Measurements from ENCODE around the gene SYT7.
"Not testable (repeated sequence)": the region's sequence is repeated elsewhere in the genome, so short reads cannot be mapped to it uniquely, and the experiment has no call there.

SYT7 gene, protein sequence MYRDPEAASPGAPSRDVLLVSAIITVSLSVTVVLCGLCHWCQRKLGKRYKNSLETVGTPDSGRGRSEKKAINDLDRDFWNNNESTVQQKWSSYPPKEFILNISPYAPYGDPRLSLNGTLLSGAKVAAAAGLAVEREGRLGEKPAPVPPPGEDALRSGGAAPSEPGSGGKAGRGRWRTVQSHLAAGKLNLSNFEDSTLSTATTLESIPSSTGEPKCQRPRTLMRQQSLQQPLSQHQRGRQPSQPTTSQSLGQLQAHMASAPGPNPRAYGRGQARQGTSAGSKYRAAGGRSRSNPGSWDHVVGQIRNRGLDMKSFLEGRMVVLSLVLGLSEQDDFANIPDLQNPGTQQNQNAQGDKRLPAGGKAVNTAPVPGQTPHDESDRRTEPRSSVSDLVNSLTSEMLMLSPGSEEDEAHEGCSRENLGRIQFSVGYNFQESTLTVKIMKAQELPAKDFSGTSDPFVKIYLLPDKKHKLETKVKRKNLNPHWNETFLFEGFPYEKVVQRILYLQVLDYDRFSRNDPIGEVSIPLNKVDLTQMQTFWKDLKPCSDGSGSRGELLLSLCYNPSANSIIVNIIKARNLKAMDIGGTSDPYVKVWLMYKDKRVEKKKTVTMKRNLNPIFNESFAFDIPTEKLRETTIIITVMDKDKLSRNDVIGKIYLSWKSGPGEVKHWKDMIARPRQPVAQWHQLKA

DNA sequence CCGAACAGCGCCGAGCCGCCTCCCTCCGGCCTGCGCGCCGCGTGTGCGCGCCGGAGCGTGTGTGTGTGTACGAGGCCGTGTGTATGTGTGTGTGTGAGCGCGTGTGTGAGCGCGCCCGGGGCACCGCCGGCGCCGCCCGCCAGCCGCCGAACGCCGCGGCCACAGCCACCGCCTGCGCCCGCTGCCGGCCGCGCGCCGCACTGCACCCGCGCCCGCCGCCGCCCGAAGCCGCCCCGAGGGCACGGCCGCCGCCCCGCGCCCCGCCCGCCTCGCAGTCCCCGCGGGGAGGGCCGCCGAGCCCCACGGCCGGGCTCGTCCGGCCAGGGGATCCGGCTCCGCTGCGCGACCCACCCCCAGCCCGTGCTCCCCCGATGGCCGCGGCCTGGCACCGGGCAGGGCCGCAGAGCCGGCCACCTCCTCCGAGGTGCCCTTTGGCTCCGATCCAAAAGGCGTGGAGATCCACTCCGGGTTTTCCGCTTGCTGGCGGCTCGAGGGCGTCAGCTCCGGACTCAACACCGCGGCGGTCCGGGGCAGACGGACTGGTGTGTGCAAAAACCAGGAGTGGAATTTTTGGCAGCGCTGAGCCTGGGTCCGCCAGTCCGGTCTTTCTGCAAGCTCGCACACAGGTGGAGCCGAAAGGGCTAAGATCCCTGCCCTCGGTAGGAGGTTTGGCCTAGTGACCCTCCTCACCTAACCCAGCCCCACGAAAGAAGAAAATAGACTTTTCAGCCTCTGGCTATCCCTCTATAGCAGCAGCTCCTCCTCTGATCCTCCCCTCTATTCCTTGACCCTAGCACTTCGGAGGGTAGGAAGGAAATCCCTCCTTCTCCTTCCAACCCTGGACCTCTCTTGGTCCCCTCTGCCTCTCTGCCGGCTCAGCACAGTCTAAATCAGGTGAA, at the start of gene SYT7:
Gene SYT7, minus strand, starts transcription at position 47 of the 899 bp plus-strand sequence. CDS start 256 bp downstream, outside the sequence.
- DNase-seq = peak; percentile 75

DNA sequence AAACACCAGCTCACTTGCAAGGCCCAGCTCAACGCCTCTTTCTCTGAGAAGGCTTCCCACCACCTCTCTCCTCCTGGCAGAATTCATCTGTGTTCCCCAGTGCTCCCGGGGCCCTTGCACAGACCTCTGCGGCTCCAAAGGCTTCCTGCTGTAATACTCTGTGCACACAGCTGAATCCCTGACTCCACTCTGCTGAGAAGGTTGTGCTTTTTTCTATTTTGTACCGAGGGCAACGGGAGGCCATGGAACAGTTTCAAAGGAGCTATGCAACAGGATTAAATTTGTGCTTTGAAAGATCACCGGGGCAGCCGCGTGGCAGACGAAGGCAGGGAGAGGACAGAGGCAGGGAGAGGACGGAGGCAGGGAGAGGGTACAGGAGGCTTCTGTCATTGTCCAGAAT, 49.2 kb upstream of the SYT7 start:
- DNase-seq = no peak

DNA sequence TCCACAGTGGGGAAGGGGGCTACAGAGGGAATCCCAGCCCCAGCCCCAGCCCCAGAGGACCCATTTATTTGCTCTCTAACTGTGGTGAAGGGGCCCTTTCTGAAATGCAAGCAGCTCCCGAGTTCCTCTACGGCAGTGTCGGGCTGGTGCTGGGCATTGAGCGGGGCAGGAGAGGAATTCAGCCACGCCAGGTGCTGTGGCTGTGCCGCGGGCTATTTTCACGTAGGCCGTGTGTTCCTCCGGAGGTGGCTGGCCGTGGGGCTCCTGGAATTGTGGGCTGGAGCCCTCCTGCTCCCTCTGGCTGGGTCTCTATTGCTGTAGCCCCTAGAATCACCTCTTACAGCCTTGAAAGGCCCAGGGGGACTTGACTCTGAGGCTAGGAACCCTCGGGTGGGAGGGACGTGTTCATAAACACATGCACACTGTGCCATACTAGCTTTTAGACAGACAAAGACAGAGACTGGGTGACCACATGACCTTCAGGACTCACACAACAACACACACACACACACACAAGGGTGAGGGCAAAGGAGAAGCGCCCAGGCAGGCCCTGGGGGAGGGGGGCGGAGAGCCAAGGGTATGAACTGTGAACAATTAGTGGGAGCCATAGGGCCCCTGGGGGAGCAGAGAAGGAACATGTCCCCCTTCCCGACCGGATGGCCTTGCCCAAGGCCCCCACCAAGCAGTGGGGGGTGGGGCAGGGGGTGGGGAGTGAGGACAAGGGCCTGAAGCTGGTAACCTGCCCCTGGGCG, 48.4 kb upstream of the SYT7 start:
- no peak for DNase-seq

DNA sequence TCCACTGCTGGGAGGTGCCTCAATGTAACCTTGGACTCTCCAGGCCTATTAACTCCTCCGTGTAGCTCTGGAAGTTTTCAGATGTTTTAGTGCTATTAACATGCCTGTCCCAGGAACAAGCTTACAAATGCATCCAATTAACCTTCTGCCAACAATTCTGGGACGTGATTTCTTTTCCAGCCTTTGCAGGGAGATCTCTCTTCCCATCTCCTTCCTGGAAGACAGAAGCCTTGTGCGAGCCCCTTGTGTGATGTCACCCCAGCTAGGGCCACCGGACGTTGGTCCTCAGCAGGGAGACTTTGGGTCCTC, 47.7 kb upstream of the SYT7 start:
- no peak for DNase-seq

DNA sequence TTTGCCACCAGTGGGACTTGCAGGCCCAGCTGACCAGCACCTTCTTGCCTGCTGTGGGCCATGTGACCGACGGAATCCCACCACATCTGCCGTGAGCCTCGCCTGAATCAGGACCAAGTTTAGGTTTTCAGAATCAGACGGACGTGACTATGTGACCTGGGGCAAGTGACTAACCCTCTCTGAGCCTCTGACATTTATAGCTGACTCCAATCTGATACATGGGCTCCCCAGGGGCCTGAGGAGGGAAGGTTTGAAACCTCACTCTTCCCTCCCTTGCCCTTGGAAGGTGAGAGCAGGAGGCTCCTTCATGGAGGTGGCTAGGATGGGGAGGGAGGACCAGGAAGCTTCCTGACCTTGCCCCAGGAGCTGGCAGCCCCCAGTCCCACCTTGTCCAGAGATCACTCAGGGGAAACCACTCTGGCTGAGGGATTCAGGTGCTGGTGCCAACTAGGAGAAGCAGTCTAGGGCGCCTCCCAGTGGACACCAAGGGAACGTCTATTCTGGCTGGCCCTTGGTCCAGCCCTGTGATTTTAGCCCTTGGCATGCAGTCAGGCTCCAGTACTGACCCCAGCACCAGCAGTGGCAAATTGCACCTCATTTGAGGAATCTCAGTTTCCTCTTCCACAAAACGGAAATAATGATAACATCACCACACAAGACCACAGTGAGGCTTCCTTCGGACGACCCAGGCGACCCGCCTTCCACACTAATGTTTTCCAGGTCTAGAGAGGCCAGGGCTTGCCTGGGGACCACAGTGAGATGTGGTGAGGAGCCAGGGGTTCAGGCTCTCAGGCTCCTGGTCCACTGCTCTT, 47.2 kb upstream of the SYT7 start:
- DNase-seq = no peak

DNA sequence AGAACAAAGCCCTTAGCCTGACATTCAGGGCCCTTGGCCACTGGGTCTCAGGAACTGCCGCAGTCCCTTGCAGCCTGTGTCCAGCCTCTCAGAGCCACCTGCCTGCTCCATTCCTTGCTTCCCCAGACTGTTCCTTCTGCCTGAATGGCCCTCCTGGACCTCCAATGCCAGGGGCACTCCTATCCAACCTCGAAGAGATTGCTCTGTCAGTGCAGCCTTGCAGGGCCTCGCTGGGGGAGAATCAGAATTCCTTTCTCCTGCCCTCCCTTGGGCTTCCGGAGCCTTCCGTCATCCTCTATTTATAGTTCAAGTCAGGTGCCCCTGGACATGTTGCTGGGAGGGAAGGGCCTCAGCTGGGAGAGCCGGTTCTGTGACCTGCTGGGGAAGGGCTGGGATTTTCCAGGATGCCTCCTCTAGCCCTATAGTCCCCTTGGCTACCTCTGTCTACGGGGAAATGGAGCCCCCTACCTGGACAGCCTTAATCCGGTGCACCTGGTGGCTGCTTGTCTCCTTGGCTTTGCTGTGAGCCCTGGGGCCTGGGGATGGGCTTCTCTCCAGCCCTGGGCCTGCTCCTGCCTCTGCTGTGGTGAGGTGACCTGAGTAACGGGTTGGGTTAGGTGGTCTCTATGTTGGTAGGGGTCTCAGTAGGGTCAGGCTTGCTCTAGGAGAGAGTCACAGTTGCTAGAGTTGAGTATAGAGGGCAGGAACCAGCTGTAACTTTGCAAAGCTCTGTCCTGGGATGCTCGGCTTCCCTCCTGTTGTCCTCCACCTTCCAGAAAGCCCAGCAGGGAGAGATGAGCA, 45.9 kb upstream of the SYT7 start:
- no peak for DNase-seq

DNA sequence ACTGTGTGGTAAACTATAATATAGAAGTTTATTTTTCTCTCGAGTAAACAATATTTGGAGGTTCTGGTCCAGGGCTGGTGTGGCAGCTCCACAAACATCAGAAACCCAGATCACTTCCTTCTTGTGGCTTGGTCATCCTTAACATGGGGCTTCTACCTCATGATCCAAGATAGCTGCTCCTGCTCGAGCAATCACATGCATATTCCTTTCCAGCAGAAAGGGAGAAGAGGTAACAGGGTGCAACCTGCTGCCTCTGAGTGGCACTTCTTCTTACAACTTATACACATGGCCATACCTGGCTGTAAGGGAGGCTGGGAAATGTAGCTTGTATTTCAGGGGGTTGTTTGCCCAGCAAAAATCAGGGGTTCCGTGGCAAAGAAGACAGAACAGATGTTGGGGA, 44.6 kb upstream of the SYT7 start:
- no peak for DNase-seq

DNA sequence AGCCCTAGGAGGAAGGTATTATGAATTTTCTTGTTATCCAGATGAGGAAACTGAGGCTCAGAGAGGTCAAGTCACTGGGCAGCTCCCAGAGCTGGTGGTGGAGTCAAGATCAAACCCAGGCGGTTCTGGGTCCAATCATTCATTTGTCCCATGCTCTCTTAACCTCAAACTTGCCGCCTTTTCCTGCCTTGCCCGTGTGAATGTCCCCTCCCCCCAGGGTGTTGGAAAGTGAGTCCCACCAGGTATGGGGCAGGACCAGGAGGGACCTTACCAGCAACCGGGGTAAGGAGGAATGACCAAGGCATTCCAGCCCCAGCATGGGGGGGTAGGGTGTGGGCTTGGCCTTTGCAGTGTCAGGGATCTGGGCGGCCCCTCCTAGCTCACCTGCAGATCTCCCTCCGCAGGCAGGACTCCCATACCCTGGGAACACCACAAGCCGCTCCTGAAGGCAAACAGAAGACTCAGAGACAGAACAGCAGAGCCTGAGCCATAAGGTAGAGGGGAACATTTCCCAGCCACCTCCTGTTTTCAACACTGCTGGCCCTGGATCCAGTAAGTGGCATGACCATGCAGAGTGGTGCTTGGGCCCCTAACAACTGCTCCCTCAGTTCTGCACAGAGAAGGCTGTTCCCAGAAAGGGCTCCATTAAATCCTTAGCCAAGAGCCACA, 41.2 kb upstream of the SYT7 start:
- DNase-seq = no peak

DNA sequence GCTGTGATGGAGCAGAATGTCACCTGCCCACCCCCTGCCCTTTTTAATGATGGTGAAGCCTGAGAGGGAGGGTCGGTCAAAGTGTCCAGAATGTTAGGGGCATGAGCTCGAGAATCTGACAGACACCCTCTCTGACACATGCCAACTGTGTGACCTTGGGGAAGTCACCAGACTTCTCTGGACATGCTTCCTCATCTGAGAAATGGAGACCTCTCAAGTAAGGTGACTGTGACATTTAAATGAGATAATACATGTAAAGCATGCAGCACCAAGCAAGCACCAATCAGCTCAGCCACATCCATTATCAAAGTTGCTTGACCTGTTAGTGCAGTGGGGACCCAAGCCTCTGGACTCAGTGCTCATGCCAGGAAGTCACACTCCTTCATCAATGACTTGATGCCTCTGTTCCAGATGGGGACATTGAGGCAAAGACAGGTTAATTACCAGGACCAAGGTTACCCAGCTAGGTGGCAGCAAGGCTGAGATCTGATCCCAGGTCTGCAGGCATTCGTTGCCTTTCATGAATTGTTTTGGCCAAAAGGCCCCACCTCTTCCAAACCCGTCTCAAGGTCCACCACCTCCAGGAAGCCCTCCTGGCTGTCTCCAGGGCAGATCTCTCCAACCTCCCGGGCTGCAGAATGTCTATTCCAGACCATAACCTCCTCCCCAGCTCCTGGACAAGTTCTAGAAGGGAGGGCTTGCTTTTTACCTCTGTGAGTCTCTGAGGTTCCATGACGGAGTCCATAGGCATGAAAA, 38.8 kb upstream of the SYT7 start:
- no peak for DNase-seq

DNA sequence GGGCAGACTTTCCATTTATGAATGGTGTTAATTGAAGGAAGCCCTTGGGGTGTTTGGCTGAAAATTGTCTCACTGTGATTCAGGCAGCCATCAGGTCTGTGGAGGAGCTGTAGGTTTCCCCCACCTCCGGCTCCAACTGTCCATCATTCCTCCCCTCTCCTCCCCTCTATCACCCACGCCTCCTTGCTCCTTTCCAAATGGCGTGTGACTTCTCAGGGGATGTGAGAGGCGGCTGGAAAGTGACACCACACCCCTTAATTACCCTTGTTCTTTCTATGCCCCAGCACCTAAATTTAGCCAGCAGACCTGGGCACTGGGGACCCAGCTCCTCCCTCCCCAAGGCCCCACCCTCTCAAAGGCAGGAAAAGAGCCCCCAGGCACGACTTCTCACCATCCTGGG, 38.1 kb upstream of the SYT7 start:
- no peak for DNase-seq

DNA sequence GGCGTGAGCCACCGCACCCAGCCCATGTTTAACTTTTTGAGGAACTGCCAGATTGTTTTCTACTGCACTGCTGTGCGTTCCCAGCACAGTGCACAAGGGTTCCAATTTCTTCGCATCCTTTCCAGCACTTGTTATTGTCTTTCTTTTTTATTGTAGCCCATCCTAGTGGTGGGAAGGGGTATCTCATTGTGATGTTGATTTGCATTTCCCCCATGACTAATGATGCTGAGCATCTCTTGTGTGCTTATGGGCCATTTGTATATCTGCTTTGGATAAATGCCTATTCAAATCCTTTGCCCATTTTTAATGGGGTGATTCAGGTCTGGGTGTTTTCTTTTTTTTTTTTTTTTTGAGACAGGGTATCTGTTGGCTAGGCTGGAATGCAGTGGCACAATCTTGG, 36.6 kb upstream of the SYT7 start:
- DNase-seq = no peak

DNA sequence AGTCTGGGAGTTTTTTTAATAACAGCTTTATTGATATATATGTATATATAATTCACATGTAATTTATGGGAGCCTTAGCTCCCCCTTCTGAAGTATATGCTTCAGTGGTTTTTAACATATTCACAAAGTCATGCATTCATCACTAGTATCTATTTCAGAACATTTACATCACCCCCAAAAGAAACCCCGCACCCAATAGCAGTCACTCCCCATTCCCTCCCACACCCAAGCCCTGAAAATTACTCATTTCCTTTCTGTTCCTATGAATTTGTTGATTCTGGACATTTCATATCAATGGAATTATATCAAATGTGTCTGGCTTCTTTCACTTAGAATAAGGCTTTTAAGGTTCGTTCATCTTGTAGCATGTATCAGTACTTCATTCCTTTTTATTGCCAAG, 35.6 kb upstream of the SYT7 start:
- DNase-seq = no peak

DNA sequence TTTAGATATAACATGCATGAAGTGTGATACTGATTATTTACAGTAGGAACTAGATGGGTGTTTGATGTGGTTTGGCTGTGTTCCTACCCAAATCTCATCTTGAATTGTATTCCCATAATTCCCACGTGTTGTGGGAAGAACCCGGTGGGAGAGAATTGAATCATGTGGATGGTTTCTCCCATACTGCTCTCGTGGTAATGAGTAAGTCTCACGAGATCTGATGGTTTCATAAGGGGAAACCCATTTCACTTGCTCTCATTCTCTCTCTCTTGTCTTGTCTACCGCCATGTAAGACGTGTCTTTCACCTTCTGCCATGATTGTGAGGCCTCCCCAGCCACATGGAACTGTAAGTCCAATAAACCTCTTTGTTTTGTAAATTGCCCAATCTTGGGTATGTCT, 33.9 kb upstream of the SYT7 start:
- DNase-seq = not testable (repeated sequence)

DNA sequence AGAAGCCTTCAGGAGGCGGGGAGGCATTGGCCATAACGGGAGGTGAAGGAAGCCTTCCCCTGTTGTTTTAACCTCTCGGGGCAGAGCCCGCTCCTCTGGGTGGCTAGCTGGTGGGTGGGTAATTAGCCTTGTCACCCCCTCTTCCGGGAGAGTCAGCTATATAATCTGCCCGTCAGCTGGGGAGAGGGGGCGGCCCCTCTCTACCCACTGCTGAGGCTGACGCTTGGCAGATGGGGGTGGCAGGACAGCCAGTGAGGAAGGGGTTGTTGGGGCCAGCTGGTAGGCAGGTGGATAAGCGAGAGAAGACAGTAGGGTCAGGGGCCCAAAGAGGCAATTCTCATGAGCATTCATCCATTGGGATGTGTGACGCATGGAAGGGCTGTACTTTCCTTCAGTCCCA, 33.0 kb upstream of the SYT7 start:
- no peak for DNase-seq

DNA sequence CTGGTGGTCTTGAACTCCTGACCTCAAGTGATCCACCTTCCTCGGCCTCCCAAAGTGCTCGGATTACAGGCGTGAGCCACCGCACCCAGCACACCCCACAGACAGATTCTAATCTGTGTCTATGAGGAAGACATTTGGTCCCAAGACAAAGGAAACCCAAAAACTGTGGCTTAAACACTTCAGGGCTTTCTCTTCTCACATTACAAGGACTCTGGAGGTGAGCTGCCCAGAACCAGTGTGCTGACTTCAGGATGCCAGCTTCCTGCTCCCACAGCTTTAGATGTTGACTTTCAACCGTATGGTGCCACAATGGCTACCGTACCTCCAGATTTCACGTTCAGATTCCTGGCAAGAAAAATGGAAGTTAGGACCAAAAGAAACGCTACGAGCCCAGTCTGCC, 32.2 kb upstream of the SYT7 start:
- no peak for DNase-seq

DNA sequence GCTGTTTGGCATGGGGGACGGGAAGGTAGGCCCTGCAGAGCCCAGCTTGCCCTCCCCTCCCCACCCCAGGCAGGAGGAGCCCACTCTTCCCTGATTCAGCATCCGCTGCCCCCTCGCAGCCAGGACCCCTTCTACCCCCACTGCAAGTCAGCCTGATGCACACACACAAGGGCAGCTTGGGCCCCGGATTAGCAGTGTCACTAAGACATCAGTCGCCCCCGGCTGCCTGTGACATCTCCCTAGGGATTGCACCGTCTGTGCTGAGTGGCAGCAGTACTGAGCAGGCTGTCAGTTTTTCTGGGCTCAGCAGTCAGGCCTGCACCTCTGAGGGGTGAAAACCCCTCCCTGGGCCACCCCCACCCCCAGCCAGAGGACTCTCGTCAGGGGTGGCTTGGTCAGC, 30.4 kb upstream of the SYT7 start:
- no peak for DNase-seq

DNA sequence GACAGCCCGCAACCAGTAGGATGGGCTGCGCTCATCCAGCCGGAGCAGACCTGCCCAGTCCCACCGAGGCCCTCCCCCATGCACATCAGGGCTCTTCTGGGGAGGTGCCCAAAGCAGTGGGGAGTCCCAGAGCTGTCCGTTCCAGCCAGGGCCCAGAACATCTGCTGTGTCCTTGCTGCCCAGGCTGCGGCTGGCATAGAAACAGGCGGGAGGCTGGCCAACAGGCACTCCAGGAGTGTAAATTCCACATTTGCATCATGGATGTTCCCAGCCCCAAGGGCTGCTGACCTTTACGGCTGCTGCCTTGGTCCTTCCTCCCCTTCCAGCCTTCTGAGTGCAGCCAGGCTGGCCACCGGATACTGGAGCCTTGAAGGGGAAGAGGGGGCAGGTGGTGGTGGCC, 30.0 kb upstream of the SYT7 start:
- no peak for DNase-seq

DNA sequence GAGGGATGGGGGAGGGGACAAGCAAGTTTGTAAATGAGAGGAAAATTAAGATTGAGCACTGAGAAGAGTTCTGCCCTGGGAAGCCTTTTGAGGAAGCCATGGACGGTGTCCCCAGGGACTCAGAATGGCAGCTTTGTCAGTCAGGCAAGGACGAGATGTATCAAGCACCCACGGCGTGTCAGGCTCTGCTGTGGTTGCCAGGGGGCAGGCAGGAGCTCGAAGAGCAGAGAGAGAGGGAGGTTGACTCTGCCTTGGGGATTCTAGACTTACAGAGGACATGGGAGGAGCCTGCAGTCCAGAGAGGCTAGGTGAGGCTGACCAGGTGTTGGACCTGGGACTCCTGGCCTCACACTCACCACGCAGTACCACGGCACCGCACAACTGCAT, 29.1 kb upstream of the SYT7 start:
- DNase-seq = no peak

DNA sequence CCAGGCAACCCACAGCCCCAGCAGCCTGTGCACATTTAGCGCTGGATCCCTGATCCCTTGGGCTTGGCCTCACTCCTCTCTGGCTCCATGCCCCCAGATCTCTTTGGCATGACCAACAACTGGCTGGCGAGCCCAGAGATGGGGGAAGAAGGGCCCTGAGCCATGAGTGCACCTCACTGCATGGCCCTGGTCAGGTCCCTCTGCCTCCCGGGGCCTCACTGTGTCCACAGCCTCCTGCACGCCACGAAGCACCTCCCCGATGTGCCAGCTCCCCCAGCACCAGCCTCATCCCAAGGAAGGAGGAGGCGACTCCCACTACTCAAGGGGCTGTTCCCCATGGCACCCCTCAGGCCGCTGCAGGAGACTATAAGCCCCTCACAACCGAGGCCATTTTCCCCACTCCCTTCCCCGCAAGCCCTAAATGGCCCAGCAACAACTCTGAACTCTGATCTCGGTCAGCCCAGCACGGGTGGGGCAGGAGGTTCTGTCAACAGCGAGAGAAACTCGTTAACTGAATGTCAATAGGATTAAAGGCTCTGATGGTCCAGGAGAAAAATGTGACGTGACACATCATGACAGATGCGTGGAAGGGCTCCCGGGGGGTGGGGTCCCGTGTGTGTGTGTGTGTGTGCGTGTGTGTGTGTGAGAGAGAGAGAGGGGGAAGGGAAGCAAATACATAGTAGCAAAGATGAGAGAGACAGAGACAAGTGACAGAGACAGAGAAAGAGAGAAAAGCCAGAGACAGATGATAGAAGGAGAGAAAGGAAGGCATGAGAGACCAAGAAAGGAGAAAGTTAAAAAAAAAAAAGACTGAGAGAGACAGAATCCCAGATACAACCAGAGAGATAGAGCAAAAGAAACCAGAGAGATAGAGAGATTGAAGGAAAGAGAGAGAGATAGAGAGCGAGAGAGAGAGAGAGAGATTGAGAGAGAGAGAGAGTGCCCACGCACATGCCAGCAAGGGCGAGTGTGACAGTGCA, 28.4 kb upstream of the SYT7 start:
- no peak for DNase-seq

Measured in T1000 (cell line).